Vagina (tissue), 2 donors: Measurements from ENCODE around the gene C3. TPM values are rescaled to one million over a fixed set of nuclear protein-coding genes. Genes with fewer than 3 reads are reported as not detected.

Source experiments
- DNase-seq, 2 donors: peaks; one replicate each; pipeline ENCODE4 v3.0.0-alpha.2; 2017; ENCODE audit errors: extremely low spot score in 2 of 2
- H3K27ac ChIP-seq: fragments of 200-600 bp; sonication (generic); one replicate; pipeline ENCODE4 v1.5.1; 2019
- H3K27me3 ChIP-seq: fragments of 200-600 bp; sonication (generic); one replicate; pipeline ENCODE4 v1.5.1; 2019
- H3K36me3 ChIP-seq, 2 donors: fragments of 200-600 bp; sonication (generic); one replicate each; pipeline ENCODE4 v1.5.1; 2017 to 2019
- H3K4me1 ChIP-seq: fragments of 200-600 bp; sonication (generic); one replicate; pipeline ENCODE4 v1.5.1; 2019
- H3K4me3 ChIP-seq, 2 donors: fragments of 200-600 bp; sonication (generic); 1 replicate in 1 of 2; 2 replicates in 1 of 2; pipeline ENCODE4 v1.5.1; 2016 to 2019
- H3K9me3 ChIP-seq: fragments of 200-600 bp; sonication (generic); one replicate; pipeline ENCODE4 v1.5.1; 2019
- CTCF ChIP-seq, 3 experiments: fragments of 450-650 bp in 2 of 3; fragments of 200-600 bp in 1 of 3; sonication (generic) in 1 of 3; IDR thresholded peaks; one replicate each; pipeline ENCODE4 v1.5.1; 2017 to 2019; ENCODE audit warnings: antibody characterized with exemption in 3 of 3, mild to moderate bottlenecking in 2 of 3, moderate library complexity in 2 of 3
- POLR2A ChIP-seq, 2 donors: fragments of 450-650 bp; IDR thresholded peaks; one replicate each; pipeline ENCODE4 v1.6.1; 2017; ENCODE audit warnings: antibody characterized with exemption in 2 of 2, mild to moderate bottlenecking in 2 of 2, moderate library complexity in 2 of 2
- POLR2AphosphoS5 ChIP-seq, 2 donors: sonication (generic); formaldehyde crosslinking; IDR thresholded peaks; one replicate each; pipeline ENCODE4 v1.9.0; 2017; ENCODE audit warnings: antibody characterized with exemption in 2 of 2, mild to moderate bottlenecking in 2 of 2, low read depth in 1 of 2; ENCODE audit not compliant: insufficient read depth in 1 of 2
- intact Hi-C: fragments of 100-400 bp; cut with DNase I; formaldehyde crosslinking; loops from one replicate; pipeline ENCODE4 v1.15.1; 2023
- total RNA-seq: library from RNA; depleted of rRNA; stranded (reverse); fragments of >200 nt; gene quantifications from one replicate; pipeline ENCODE4 v1.2.3, GENCODE V29; 2016

C3 gene
- total RNA-seq, 1 donor from 2014 or later: 1,239 TPM

GRCh38 chr19:6760606-6761005, 40.2 kb upstream of the C3 start:
- Histone ChIP-seq H3K4me1 (no peaks in the 10 kb centered on the region), H3K36me3 (no peaks in the 10 kb centered on the region), H3K27ac (no peak overlapping the region), H3K9me3 (no peaks in the 10 kb centered on the region), H3K4me3 (no peak overlapping the region), H3K27me3 (no peaks in the 10 kb centered on the region)
- TF ChIP-seq POLR2A (IDR thresholded peaks at IDR 0.05): no peak
- no peak for TF ChIP-seq CTCF (IDR thresholded peaks at IDR 0.05)
- TF ChIP-seq POLR2AphosphoS5 (IDR thresholded peaks at IDR 0.05; ENCODE audit: insufficient read depth in 1 of 2, low read depth in 1 of 2): no peak
- intact Hi-C loops: no loop called here
- no peak for DNase-seq

- Histone ChIP-seq H3K36me3 (peaks cover 0 to 28% of the 10 kb centered on the region in 2 donors), H3K4me1 (peaks cover 21% of the 10 kb centered on the region), H3K27ac (no peak overlapping the region), H3K9me3 (no peaks in the 10 kb centered on the region), H3K4me3 (no peak overlapping the region), H3K27me3 (no peaks in the 10 kb centered on the region)
- DNase-seq: no peak
- no peak for TF ChIP-seq POLR2AphosphoS5 (IDR thresholded peaks at IDR 0.05; ENCODE audit: insufficient read depth in 1 of 2, low read depth in 1 of 2)
- TF ChIP-seq POLR2A (IDR thresholded peaks at IDR 0.05): no peak
- no peak for TF ChIP-seq CTCF (IDR thresholded peaks at IDR 0.05)
- intact Hi-C loops: no loop called here
Measured at GRCh38 chr19:6754653-6755463, 34.4 kb upstream of the C3 start.

- intact Hi-C loops: no loop called here
- H3K27me3 ChIP-seq: no peaks in the 10 kb centered on the region
- H3K4me3 ChIP-seq: no peak overlapping the region
- H3K9me3 ChIP-seq: no peaks in the 10 kb centered on the region
- no peak for TF ChIP-seq POLR2A (IDR thresholded peaks at IDR 0.05)
- TF ChIP-seq CTCF (IDR thresholded peaks at IDR 0.05): no peak
- TF ChIP-seq POLR2AphosphoS5 (IDR thresholded peaks at IDR 0.05; ENCODE audit: insufficient read depth in 1 of 2, low read depth in 1 of 2): no peak
- peaks cover 0 to 35% of the 10 kb centered on the region in 2 donors for H3K36me3 ChIP-seq
- peak overlapping the region; percentile 35 for H3K27ac ChIP-seq
- DNase-seq: no peak
- H3K4me1 ChIP-seq: peaks cover 26% of the 10 kb centered on the region
Measured at GRCh38 chr19:6754136-6754535, 33.7 kb upstream of the C3 start.

GRCh38 chr19:6753178-6754031, 33.0 kb upstream of the C3 start:
- Histone ChIP-seq H3K4me3 (peak overlapping the region; percentile 33 to 42), H3K9me3 (no peaks in the 10 kb centered on the region), H3K36me3 (peaks cover 0 to 41% of the 10 kb centered on the region in 2 donors), H3K4me1 (peaks cover 26% of the 10 kb centered on the region), H3K27ac (peak overlapping the region; percentile 35), H3K27me3 (no peaks in the 10 kb centered on the region)
- TF ChIP-seq CTCF (IDR thresholded peaks at IDR 0.05): peak in 2 of 3 experiments; percentile 35 to 36
- no peak for TF ChIP-seq POLR2A (IDR thresholded peaks at IDR 0.05)
- peak; percentile 47 to 69 for TF ChIP-seq POLR2AphosphoS5 (IDR thresholded peaks at IDR 0.05; ENCODE audit: insufficient read depth in 1 of 2, low read depth in 1 of 2)
- intact Hi-C loops: no loop called here
- no peak for DNase-seq
